Activated T-helper 17 cell treated with anti-CD3 and anti-CD28 coated beads, Interleukin-2, amount 50 U/mL, for 72 hours (primary cell): ENCODE results near the gene TUBGCP6. TPM values are rescaled to one million over a fixed set of nuclear protein-coding genes. Genes with fewer than 3 reads are reported as not detected.

Source experiments
- ATAC-seq: fragments of 150-1000 bp; cut with Tn5 transposase; replicated peaks from 2 replicates; pipeline ENCODE4 v1.10.0; 2021; ENCODE audit warnings: mild to moderate bottlenecking, moderate library complexity
- H3K27ac Mint-ChIP-seq: one replicate; pipeline ENCODE4 v1.8.0; 2022; ENCODE audit warnings: mixed read lengths
- H3K27me3 Mint-ChIP-seq: one replicate; pipeline ENCODE4 v1.8.0; 2022; ENCODE audit warnings: mixed read lengths
- H3K36me3 Mint-ChIP-seq: one replicate; pipeline ENCODE4 v1.8.0; 2022; ENCODE audit warnings: low read depth, mild to moderate bottlenecking, mixed read lengths
- H3K4me1 Mint-ChIP-seq: one replicate; pipeline ENCODE4 v1.8.0; 2022; ENCODE audit warnings: mixed read lengths
- H3K4me3 Mint-ChIP-seq: one replicate; pipeline ENCODE4 v1.8.0; 2022; ENCODE audit warnings: mild to moderate bottlenecking, mixed read lengths
- H3K9me3 Mint-ChIP-seq: one replicate; pipeline ENCODE4 v1.8.0; 2022; ENCODE audit warnings: mixed read lengths
- total RNA-seq, 2 donors: library from RNA; stranded (reverse); gene quantifications; one replicate each; pipeline ENCODE4 v1.2.3, GENCODE V29; 2022

TUBGCP6 gene
- total RNA-seq, 2 donors from 2014 or later = 44.5 to 51.1 TPM

- Mint-ChIP-seq H3K9me3 (no peaks in the 10 kb centered on the region), H3K36me3 (no peaks in the 10 kb centered on the region), H3K27ac (no peak overlapping the region), H3K27me3 (no peaks in the 10 kb centered on the region), H3K4me3 (no peak overlapping the region), H3K4me1 (no peaks in the 10 kb centered on the region)
- no peak for ATAC-seq
These were observed 8.5 kb upstream of the TUBGCP6 start for GRCh38 chr22:50253046-50253915.

GRCh38 chr22:50252082-50253045 is 7.5 kb upstream of the TUBGCP6 start:
- peaks cover 7% of the 10 kb centered on the region for H3K4me1 Mint-ChIP-seq
- peaks cover 7% of the 10 kb centered on the region for H3K36me3 Mint-ChIP-seq
- no peak overlapping the region for H3K27ac Mint-ChIP-seq
- H3K4me3 Mint-ChIP-seq = no peak overlapping the region
- no peaks in the 10 kb centered on the region for H3K27me3 Mint-ChIP-seq
- peak; percentile 65 for ATAC-seq
- no peaks in the 10 kb centered on the region for H3K9me3 Mint-ChIP-seq

DNA sequence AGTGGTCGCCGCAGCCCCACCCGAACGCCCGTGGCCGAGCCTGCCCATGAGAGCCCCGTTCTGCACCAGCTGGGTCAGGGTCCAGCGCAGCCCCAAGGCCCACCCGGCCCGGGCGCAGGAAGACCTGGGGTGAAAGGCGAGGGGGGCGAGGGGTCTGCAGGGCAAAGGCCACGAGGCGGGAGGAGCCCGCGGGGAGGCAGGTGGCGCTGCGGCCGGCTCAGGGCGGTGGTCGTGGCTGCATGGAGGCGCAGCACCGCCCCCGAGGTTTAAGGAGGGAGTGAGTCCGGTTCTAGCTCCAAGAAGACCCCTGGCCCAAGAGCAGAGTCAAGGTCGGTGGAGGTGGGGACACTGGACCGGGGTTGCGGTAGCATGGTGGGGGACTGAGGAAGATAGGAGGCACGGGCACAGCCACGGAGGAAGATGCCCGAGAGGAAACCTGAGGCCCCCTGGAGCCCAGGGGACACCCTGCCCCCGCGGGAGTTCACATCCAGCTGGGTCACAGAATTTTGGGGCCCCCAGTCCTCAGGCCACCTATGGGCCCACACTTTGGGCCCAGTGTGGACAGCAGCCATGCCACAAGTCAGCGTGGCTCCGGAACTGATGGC is 6.8 kb upstream of the TUBGCP6 start:
- peaks cover 8% of the 10 kb centered on the region for H3K4me1 Mint-ChIP-seq
- no peak overlapping the region for H3K27ac Mint-ChIP-seq
- no peaks in the 10 kb centered on the region for H3K27me3 Mint-ChIP-seq
- peaks cover 14% of the 10 kb centered on the region for H3K36me3 Mint-ChIP-seq
- no peak overlapping the region for H3K4me3 Mint-ChIP-seq
- ATAC-seq = no peak
- no peaks in the 10 kb centered on the region for H3K9me3 Mint-ChIP-seq

DNA sequence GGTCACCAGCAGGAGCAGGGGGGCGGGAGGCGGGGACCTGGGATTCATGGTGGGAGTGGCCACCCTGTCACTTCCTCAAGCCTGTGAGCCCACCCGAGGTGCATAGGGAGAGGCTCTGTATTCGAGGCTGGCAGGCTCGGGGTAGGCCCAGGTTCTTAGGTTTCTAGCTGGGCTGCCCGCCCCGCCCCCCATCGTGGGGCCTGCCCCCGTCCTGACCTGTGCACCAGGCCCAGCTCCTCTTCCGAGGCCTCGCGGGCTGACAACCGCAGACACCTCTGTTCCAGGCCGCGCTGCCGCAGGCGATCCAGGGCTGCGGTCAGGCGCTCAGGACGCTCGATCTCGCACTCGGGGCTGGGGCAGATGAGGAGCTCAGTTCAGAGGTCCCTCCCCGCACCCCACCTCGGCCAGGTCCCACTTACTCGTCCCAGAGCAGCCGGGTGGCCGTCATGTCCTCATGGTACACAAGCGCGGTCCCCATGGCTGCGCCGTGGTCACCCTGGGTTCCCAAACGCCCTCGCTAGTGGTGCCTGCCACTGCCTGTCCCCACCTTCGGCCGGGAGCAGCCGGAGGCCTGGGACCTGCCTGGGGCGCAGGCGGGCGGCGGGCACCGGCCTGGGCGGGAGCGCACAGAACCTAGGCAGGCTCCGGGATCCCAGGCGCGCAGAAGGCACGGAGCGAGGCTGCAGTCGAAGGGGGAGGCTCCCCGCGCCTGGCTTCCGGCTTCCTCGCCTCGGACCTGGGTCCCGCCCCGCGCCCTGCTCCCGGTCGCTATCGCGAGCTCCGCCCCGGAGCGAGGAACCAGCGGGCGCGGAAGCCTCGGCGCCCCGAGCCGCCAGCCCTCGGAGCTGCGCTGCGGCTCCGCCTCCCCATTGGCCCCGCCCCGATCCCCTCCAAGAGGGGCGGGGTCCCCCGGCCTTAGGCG is 6.0 kb upstream of the TUBGCP6 start, which contains the start of gene HDAC10:
TSS of gene HDAC10 (minus strand) at position 711 of the 922 bp plus-strand sequence. CDS start at position 478, 233 bp downstream.
- peaks cover 18% of the 10 kb centered on the region for H3K36me3 Mint-ChIP-seq
- H3K27me3 Mint-ChIP-seq = no peaks in the 10 kb centered on the region
- peak; percentile 89 for ATAC-seq
- peak within 1 kb of the TSS; percentile 71 for H3K4me3 Mint-ChIP-seq
- H3K27ac Mint-ChIP-seq = no peak within 1 kb of the TSS
- H3K4me1 Mint-ChIP-seq = peaks cover 8% of the 10 kb centered on the region
- H3K9me3 Mint-ChIP-seq = no peaks in the 10 kb centered on the region

- Mint-ChIP-seq H3K4me3 (peak overlapping the region; percentile 71), H3K9me3 (no peaks in the 10 kb centered on the region), H3K4me1 (peaks cover 8% of the 10 kb centered on the region), H3K27ac (no peak overlapping the region), H3K36me3 (peaks cover 19% of the 10 kb centered on the region), H3K27me3 (no peaks in the 10 kb centered on the region)
- ATAC-seq = no peak
These were observed 5.4 kb upstream of the TUBGCP6 start for GRCh38 chr22:50250249-50250554.

DNA sequence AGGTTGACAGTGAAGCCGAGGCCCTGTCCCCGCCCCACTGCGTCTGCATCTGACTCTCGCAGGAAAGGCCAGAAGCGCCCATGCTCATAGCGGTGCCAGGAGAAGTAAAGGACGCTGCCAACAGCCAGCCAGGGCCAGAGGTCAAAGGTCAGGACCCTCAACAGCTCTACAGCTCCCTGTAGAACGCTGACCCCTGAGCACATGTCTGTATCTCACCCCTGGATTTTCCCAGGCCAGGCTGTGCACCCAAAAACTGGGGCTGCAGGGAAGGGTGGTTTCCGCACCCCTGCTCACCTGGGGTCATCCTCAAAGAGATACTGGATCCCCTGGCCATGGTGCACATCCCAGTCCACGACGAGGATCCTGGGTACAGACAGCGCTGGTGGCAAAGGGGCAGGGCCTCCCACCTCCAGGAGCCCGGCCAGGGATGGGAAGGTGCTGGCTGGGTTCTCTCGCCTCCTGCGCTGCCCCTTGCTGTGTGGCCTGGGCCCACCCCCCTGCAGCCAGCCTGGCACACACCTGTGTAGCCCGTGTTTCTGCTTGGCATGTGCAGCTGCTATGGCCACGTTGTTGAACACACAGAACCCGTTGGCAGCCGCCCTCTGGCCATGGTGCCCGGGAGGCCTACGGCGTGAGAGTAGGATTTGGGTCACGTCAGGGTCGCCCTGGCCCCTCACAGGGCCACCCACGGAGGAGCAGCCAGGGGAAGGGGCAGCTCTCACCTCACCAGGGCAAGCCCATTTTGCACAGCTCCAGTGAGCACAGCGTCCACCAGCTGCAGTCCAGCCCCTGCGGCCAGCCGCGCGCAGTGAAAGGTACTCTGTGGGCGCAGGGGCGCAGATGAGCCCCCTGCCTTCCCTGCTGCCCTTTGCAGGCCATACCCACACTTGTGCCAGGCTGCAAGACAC is 4.8 kb upstream of the TUBGCP6 start:
- Mint-ChIP-seq H3K27me3 (no peaks in the 10 kb centered on the region), H3K4me1 (peaks cover 13% of the 10 kb centered on the region), H3K36me3 (peaks cover 25% of the 10 kb centered on the region), H3K9me3 (no peaks in the 10 kb centered on the region), H3K27ac (no peak overlapping the region), H3K4me3 (peak overlapping the region; percentile 71)
- no peak for ATAC-seq

- H3K27ac Mint-ChIP-seq = peak overlapping the region; percentile 73
These were observed 3.6 kb upstream of the TUBGCP6 start for GRCh38 chr22:50248196-50249081.

GRCh38 chr22:50247748-50248147 is 2.9 kb upstream of the TUBGCP6 start:
- Mint-ChIP-seq H3K9me3 (no peaks in the 10 kb centered on the region), H3K36me3 (peaks cover 39% of the 10 kb centered on the region), H3K4me1 (peaks cover 13% of the 10 kb centered on the region), H3K27me3 (no peaks in the 10 kb centered on the region), H3K27ac (peak overlapping the region; percentile 73), H3K4me3 (peak overlapping the region; percentile 87)
- ATAC-seq = peak; percentile 12

More at GRCh38 chr22:50248196-50249081, 3.6 kb upstream of the TUBGCP6 start:
- no peak for ATAC-seq
- Mint-ChIP-seq H3K27me3 (no peaks in the 10 kb centered on the region), H3K4me3 (peak overlapping the region; percentile 87), H3K4me1 (peaks cover 13% of the 10 kb centered on the region), H3K36me3 (peaks cover 36% of the 10 kb centered on the region), H3K9me3 (no peaks in the 10 kb centered on the region)

GRCh38 chr22:50246242-50247175 is 1.7 kb upstream of the TUBGCP6 start:
- Mint-ChIP-seq H3K9me3 (no peaks in the 10 kb centered on the region), H3K27me3 (no peaks in the 10 kb centered on the region), H3K27ac (no peak overlapping the region), H3K36me3 (peaks cover 51% of the 10 kb centered on the region), H3K4me1 (peaks cover 16% of the 10 kb centered on the region), H3K4me3 (peak overlapping the region; percentile 87)
- no peak for ATAC-seq

- Mint-ChIP-seq H3K4me1 (peaks cover 23% of the 10 kb centered on the region), H3K27ac (peak overlapping the region; percentile 96), H3K4me3 (peak overlapping the region; percentile 87), H3K9me3 (no peaks in the 10 kb centered on the region), H3K36me3 (peaks cover 62% of the 10 kb centered on the region), H3K27me3 (no peaks in the 10 kb centered on the region)
- no peak for ATAC-seq
These were observed 620 bp upstream of the TUBGCP6 start for GRCh38 chr22:50245214-50246072.
